Small intestine (tissue), 7 donors: ENCODE data around the gene TOMM40L. TPM values are rescaled to one million over a fixed set of nuclear protein-coding genes. Genes with fewer than 3 reads are reported as not detected.

Experiments used
- DNase-seq, 2 donors: peaks; one replicate each; pipeline versions ENCODE4 v3.0.0 to v3.0.0-alpha.2; 2013
- FAIRE-seq: peaks from 2 replicates; lab custom pipeline; 2012; peaks lifted over from hg19 to GRCh38; lab: Jason Lieb, UNC
- H3K27ac ChIP-seq, 3 donors: one replicate each; pipeline ENCODE4 v1.5.1; 2013; ENCODE audit warnings: low read length in 2 of 3, mild to moderate bottlenecking in 2 of 3, control low read depth in 1 of 3, inconsistent platforms in 1 of 3, low read depth in 1 of 3, moderate library complexity in 1 of 3
- H3K27me3 ChIP-seq, 3 donors: one replicate each; pipeline ENCODE4 v1.6.1; 2013; ENCODE audit warnings: low read length in 3 of 3, inconsistent platforms in 1 of 3; ENCODE audit not compliant: control insufficient read depth in 3 of 3, insufficient read depth in 3 of 3
- H3K36me3 ChIP-seq, 3 donors: one replicate each; pipeline ENCODE4 v1.6.1; 2013; ENCODE audit warnings: low read length in 3 of 3, inconsistent platforms in 1 of 3, low read depth in 1 of 3, mild to moderate bottlenecking in 1 of 3, moderate library complexity in 1 of 3; ENCODE audit not compliant: control insufficient read depth in 3 of 3, insufficient read depth in 2 of 3
- H3K4me1 ChIP-seq, 3 donors: one replicate each; pipeline ENCODE4 v1.6.1; 2013; ENCODE audit warnings: low read length in 2 of 3, inconsistent platforms in 1 of 3, low read depth in 1 of 3, mild to moderate bottlenecking in 1 of 3, moderate library complexity in 1 of 3; ENCODE audit not compliant: control insufficient read depth in 3 of 3, insufficient read depth in 2 of 3
- H3K4me3 ChIP-seq, 3 donors: one replicate each; pipeline ENCODE4 v1.5.1; 2013; ENCODE audit warnings: low read length in 3 of 3, control low read depth in 1 of 3, inconsistent platforms in 1 of 3, low read depth in 1 of 3, mild to moderate bottlenecking in 1 of 3, moderate library complexity in 1 of 3
- H3K9me3 ChIP-seq, 2 donors: one replicate each; pipeline ENCODE4 v1.6.1; 2013; ENCODE audit warnings: low read depth in 1 of 2, low read length in 1 of 2; ENCODE audit not compliant: control insufficient read depth in 2 of 2, insufficient read depth in 1 of 2
- WGBS, 3 donors: extraction: QIAGEN DNeasy Blood & Tissue Kit; methylation state at CpG; one replicate each; pipeline ENCODE4 v1.1.7; 2013; 5-methylcytosine and 5-hydroxymethylcytosine counted together
- polyA plus RNA-seq, 4 donors: library from polyadenylated mRNA; stranded (reverse) in 3 of 4; unstranded in 1 of 4; fragments of 200-250 nt in 3 of 4; fragments of 120-200 nt in 1 of 4; gene quantifications; one replicate each; pipeline versions ENCODE4 v1.2.1 to v1.2.3, GENCODE V29; 2013
- donor health status: healthy with polysubstance abuse.
- donor health status: control.
- donor health status: control.
- donor health status: Bipolar disorder and iron deficiency.
- donor health status: healthy.

The TOMM40L gene
- polyA plus RNA-seq, 4 donors: 12.4 to 32.9 (median 22.1) TPM

- FAIRE-seq: no peak
- H3K27me3 ChIP-seq: no peaks in the 10 kb centered on the region
- H3K36me3 ChIP-seq: peaks cover 0 to 9% (median 0%) of the 10 kb centered on the region in 3 donors
- WGBS, 3 donors: 50 to 68% (median 54%) methylated on average over 2 to 5 of the region's 5 CpGs
- no peaks in the 10 kb centered on the region for H3K9me3 ChIP-seq
- H3K4me3 ChIP-seq: no peak overlapping the region
- peak overlapping the region in 2 of 3 donors; percentile 94 to 98 for H3K27ac ChIP-seq
- peaks cover 0 to 42% (median 12%) of the 10 kb centered on the region in 3 donors for H3K4me1 ChIP-seq
- DNase-seq: no peak
These were observed 26.2 kb upstream of the TOMM40L start for GRCh38 chr1:161199506-161200139.

GRCh38 chr1:161200421-161200991 lies 25.4 kb upstream of the TOMM40L start:
- peaks cover 0 to 8% (median 0%) of the 10 kb centered on the region in 3 donors for H3K36me3 ChIP-seq
- no peak for FAIRE-seq
- H3K9me3 ChIP-seq: no peaks in the 10 kb centered on the region
- peaks cover 0 to 42% (median 11%) of the 10 kb centered on the region in 3 donors for H3K4me1 ChIP-seq
- H3K27ac ChIP-seq: peak overlapping the region; percentile 4 to 98 (median 94)
- no peaks in the 10 kb centered on the region for H3K27me3 ChIP-seq
- 60 to 78% (median 62%) methylated on average over 5 of the region's 5 CpGs for WGBS, 3 donors
- DNase-seq: no peak
- no peak overlapping the region for H3K4me3 ChIP-seq

DNA sequence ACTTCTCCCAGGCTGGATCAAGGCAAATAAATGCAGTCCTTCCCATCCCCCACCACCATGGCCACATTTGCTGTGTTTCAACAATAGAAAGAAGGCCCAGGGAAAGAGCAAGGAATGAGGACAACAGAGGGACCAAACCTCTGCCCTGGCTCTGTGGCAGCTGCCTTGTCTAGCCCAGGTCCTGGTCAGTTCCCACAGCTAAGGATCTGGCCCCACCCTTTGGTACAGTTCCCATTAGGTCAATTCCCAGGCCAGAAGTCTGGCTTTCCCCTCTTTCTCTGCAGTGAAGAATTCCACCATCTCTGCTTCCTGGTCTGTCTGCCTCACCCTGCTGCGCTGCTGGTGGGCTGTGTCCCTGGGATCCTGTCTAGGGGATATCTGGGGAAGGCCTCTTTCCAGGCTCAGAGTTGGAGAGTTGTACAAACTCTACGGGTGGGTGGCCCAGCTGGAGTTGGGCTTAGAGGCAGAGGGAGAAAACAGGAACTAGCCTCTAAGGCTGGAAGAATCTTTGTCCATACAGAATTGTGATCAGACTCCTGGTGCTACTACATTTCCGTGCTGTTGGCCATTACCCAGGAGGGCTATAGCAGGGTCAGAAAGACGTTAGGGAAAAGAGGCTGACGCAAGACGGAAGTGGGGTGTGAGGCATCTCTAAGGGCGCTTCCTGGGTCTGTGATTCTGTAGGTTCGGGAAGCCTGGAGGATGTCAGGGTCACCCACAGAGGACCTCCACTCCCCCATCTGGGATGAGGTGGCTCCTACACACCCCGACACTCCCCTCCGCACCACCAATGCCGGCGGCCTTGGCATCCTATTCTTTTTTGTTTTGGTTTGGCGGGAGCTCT lies 24.6 kb upstream of the TOMM40L start:
- Histone ChIP-seq H3K27me3 (no peaks in the 10 kb centered on the region), H3K27ac (peak overlapping the region; percentile 87 to 98 (median 94)), H3K36me3 (peaks cover 0 to 9% (median 0%) of the 10 kb centered on the region in 3 donors), H3K9me3 (no peaks in the 10 kb centered on the region), H3K4me1 (peaks cover 0 to 42% (median 9%) of the 10 kb centered on the region in 3 donors), H3K4me3 (peak overlapping the region in 2 of 3 donors; percentile 46 to 68)
- FAIRE-seq (no peak), DNase-seq (peak in 1 of 2 donors; percentile 23)
- WGBS, 3 donors: 61 to 83% (median 82%) methylated on average over 13 of the region's 13 CpGs

GRCh38 chr1:161201836-161202712 lies 23.8 kb upstream of the TOMM40L start, which contains the start of gene NDUFS2:
Gene NDUFS2, plus strand, starts transcription at chr1:161202367. Its CDS starts 19 bp downstream, at chr1:161202386.
- peaks cover 0 to 42% (median 9%) of the 10 kb centered on the region in 3 donors for H3K4me1 ChIP-seq
- WGBS, 3 donors: 2 to 3% (median 2%) methylated on average over 50 to 53 of the region's 53 CpGs
- peak; percentile 99 for DNase-seq

DNA sequence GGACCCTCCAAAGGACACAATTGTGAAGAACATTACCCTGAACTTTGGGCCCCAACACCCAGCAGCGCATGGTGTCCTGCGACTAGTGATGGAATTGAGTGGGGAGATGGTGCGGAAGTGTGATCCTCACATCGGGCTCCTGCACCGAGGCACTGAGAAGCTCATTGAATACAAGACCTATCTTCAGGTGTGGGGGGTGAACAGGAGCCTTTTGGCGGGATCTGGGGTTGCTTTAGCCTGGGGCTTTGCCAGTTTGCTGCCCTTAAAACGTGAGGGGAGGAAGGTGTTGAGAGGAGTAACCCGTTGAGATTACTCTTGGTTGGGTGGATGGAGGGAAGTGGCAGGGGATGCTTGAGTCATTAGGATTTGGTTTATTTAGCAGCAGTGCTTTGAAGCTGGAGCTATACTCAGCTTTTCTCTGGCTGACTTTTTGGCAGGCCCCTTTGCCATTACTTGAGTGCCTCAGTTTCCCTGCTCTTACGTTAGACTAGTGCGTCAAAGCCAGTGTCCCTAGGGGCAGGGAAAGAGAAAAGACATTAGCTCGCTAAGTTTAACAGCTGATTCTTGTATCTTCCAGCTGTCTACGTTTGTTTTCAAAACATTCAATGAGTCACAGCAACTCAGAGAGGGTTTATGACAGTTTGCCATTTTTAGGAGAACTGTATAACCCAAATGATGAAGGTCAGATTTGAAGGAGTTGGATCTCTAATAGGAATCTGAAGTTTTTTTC lies 19.3 kb upstream of the TOMM40L start:
- Histone ChIP-seq H3K27ac (peak overlapping the region in 1 of 3 donors; percentile 76), H3K4me1 (peaks cover 0 to 19% (median 7%) of the 10 kb centered on the region in 3 donors)

More at GRCh38 chr1:161201836-161202712, 23.8 kb upstream of the TOMM40L start, which contains the start of gene NDUFS2:
- FAIRE-seq: no peak
- H3K36me3 ChIP-seq: peaks cover 0 to 16% (median 3%) of the 10 kb centered on the region in 3 donors
- H3K27ac ChIP-seq: peak within 1 kb of the TSS; percentile 87 to 98 (median 94)
- no peaks in the 10 kb centered on the region for H3K9me3 ChIP-seq
- no peaks in the 10 kb centered on the region for H3K27me3 ChIP-seq
- H3K4me3 ChIP-seq: peak within 1 kb of the TSS; percentile 68 to 79 (median 77)

GRCh38 chr1:161207173-161207572 lies 18.7 kb upstream of the TOMM40L start:
- no peak overlapping the region for H3K4me3 ChIP-seq
- DNase-seq (no peak), FAIRE-seq (no peak)
- peak overlapping the region in 1 of 3 donors; percentile 76 for H3K27ac ChIP-seq
- peaks cover 9 to 60% (median 12%) of the 10 kb centered on the region in 3 donors for H3K36me3 ChIP-seq
- no peaks in the 10 kb centered on the region for H3K27me3 ChIP-seq
- H3K4me1 ChIP-seq: peaks cover 0 to 16% (median 6%) of the 10 kb centered on the region in 3 donors
- H3K9me3 ChIP-seq: no peaks in the 10 kb centered on the region
- 64 to 83% (median 71%) methylated on average over 8 of the region's 8 CpGs for WGBS, 3 donors

More for the DNA sequence above, 19.3 kb upstream of the TOMM40L start:
- H3K9me3 ChIP-seq: no peaks in the 10 kb centered on the region
- H3K36me3 ChIP-seq: peaks cover 5 to 55% (median 10%) of the 10 kb centered on the region in 3 donors
- WGBS, 3 donors: 82 to 83% (median 82%) methylated on average over 12 of the region's 12 CpGs
- no peak overlapping the region for H3K4me3 ChIP-seq
- FAIRE-seq (no peak), DNase-seq (no peak)
- no peaks in the 10 kb centered on the region for H3K27me3 ChIP-seq

DNA sequence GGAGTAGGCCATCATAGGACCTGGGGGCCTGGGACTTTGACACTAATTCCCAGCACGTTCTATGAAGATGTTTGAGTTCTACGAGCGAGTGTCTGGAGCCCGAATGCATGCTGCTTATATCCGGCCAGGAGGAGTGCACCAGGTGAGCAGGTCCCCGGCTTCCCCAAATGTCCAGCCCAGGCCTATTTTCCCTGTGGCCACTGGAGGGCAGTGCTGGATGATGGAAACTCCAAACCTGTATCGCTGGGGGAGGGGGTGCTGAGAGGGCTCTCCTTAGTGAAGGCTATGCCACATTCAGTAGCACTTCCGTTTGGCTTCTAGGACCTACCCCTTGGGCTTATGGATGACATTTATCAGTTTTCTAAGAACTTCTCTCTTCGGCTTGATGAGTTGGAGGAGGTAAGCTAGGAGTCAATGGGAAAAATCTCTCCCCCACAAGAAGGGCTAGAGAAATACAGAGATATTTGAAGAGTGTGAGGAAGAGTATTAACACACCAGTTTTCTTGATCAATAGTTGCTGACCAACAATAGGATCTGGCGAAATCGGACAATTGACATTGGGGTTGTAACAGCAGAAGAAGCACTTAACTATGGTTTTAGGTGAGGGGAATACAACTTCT lies 16.0 kb upstream of the TOMM40L start:
- H3K4me3 ChIP-seq: no peak overlapping the region
- peaks cover 0 to 7% (median 0%) of the 10 kb centered on the region in 3 donors for H3K4me1 ChIP-seq
- FAIRE-seq (no peak), DNase-seq (peak; percentile 80 to 85)
- no peak overlapping the region for H3K27ac ChIP-seq
- WGBS, 3 donors: 41 to 42% (median 41%) methylated on average over 11 of the region's 11 CpGs
- H3K27me3 ChIP-seq: no peaks in the 10 kb centered on the region
- no peaks in the 10 kb centered on the region for H3K9me3 ChIP-seq
- H3K36me3 ChIP-seq: peaks cover 18 to 81% (median 26%) of the 10 kb centered on the region in 3 donors
